Activated naive CD8-positive, alpha-beta T cell treated with anti-CD3 and anti-CD28 coated beads, Interleukin-2, amount 50 U/mL, for 16 hours (primary cell): Measurements from ENCODE around the gene ZSCAN20.

ENCODE experiments used
- DNase-seq: peaks from one replicate; pipeline ENCODE4 v3.0.0-alpha.2; 2020; ENCODE audit warnings: low read depth, low spot score

Gene ZSCAN20

GRCh38 chr1:33472269-33472980, at the start of gene ZSCAN20:
Gene ZSCAN20 (plus strand): TSS chr1:33472645. CDS start chr1:33479289, 6,644 bp downstream.
- DNase-seq = peak; percentile 84

- no peak for DNase-seq
These were observed 48.2 kb upstream of the ZSCAN20 start for GRCh38 chr1:33424205-33424604.

GRCh38 chr1:33424610-33425009, 47.8 kb upstream of the ZSCAN20 start:
- no peak for DNase-seq

GRCh38 chr1:33425900-33426299, 46.5 kb upstream of the ZSCAN20 start:
- no peak for DNase-seq

GRCh38 chr1:33426916-33427315, 45.5 kb upstream of the ZSCAN20 start:
- DNase-seq = no peak

GRCh38 chr1:33428661-33429060, 43.8 kb upstream of the ZSCAN20 start:
- DNase-seq = no peak

- no peak for DNase-seq
These were observed 43.1 kb upstream of the ZSCAN20 start for GRCh38 chr1:33429332-33429731.

- DNase-seq = no peak
These were observed 42.4 kb upstream of the ZSCAN20 start for GRCh38 chr1:33429856-33430691.

- peak; percentile 94 for DNase-seq
These were observed 41.5 kb upstream of the ZSCAN20 start, which contains the start of gene PHC2 for GRCh38 chr1:33430692-33431593. Gene PHC2 (minus strand): TSS chr1:33431095. CDS start chr1:33375539, 55,556 bp downstream.

- no peak for DNase-seq
These were observed 38.7 kb upstream of the ZSCAN20 start for GRCh38 chr1:33433509-33434362.

- no peak for DNase-seq
These were observed 38.1 kb upstream of the ZSCAN20 start for GRCh38 chr1:33434363-33434750.

- DNase-seq = no peak
These were observed 37.2 kb upstream of the ZSCAN20 start for GRCh38 chr1:33435096-33435820.

- no peak for DNase-seq
These were observed 35.7 kb upstream of the ZSCAN20 start for GRCh38 chr1:33436557-33437285.

- no peak for DNase-seq
These were observed 33.9 kb upstream of the ZSCAN20 start for GRCh38 chr1:33438364-33439160.

- DNase-seq = no peak
These were observed 32.8 kb upstream of the ZSCAN20 start for GRCh38 chr1:33439662-33440061.

GRCh38 chr1:33441088-33441745, 31.2 kb upstream of the ZSCAN20 start:
- DNase-seq = no peak

- DNase-seq = no peak
These were observed 30.3 kb upstream of the ZSCAN20 start for GRCh38 chr1:33442141-33442540.

- DNase-seq = no peak
These were observed 29.3 kb upstream of the ZSCAN20 start for GRCh38 chr1:33443080-33443704.
